SK-N-MC (cell line): ENCODE results near the gene DIMT1.
A peak's percentile ranks its signal among the peaks of the same experiment; 100 is the strongest.

Source experiments
- DNase-seq: peaks from one replicate; pipeline ENCODE4 v3.0.0-alpha.2; 2011; ENCODE audit warnings: low read depth, low spot score
- H3K27ac ChIP-seq: fragments of 200-600 bp; sonication (generic); 2 replicates; pipeline ENCODE4 v1.5.1; 2016; ENCODE audit warnings: mixed run types
- H3K36me3 ChIP-seq: fragments of 200-600 bp; sonication (generic); 2 replicates; pipeline ENCODE4 v1.6.1; 2017; ENCODE audit warnings: antibody characterized with exemption, low read length, mixed read lengths; ENCODE audit not compliant: insufficient read depth
- H3K4me3 ChIP-seq: fragments of 200-600 bp; sonication (generic); 2 replicates; pipeline ENCODE4 v1.5.1; 2016
- H3K9ac ChIP-seq: fragments of 200-600 bp; sonication (generic); 2 replicates; pipeline ENCODE4 v1.8.0; 2017; ENCODE audit warnings: mixed run types, mixed read lengths; ENCODE audit not compliant: insufficient read length
- H3K9me3 ChIP-seq: fragments of 200-600 bp; sonication (generic); 2 replicates; pipeline ENCODE4 v1.6.1; 2017; ENCODE audit warnings: low read depth, mild to moderate bottlenecking, antibody characterized with exemption, low read length, moderate library complexity, mixed read lengths
- EZH2 ChIP-seq: fragments of 200-600 bp; sonication (generic); IDR thresholded peaks from one replicate; pipeline ENCODE4 v1.6.1; 2017; ENCODE audit warnings: antibody characterized with exemption
- FOXP2 ChIP-seq: optimal IDR thresholded peaks from 2 replicates; pipeline ENCODE3; 2011; ENCODE audit warnings: mild to moderate bottlenecking, moderate library complexity; ENCODE audit not compliant: insufficient read depth; ENCODE audit errors: extremely low read length, control extremely low read depth
- POLR2AphosphoS5 ChIP-seq: IDR thresholded peaks from 2 replicates; pipeline ENCODE4 v1.6.1; 2012; ENCODE audit warnings: mild to moderate bottlenecking, low read depth, low read length, borderline replicate concordance

The DIMT1 gene

GRCh38 chr5:62348723-62349481, 54.8 kb downstream of the DIMT1 start:
- no peak for DNase-seq
- peak overlapping the region; percentile 22; the same call in 1 of the 2 replicates for H3K27ac ChIP-seq
- H3K36me3 ChIP-seq: peaks cover 41% of the 10 kb centered on the region
- H3K9ac ChIP-seq: no peak overlapping the region
- H3K9me3 ChIP-seq: no peaks in the 10 kb centered on the region
- TF ChIP-seq EZH2: no peak
- no peak for TF ChIP-seq FOXP2
- no peak for TF ChIP-seq POLR2AphosphoS5
- no peak overlapping the region for H3K4me3 ChIP-seq

GRCh38 chr5:62347928-62348327, 55.8 kb downstream of the DIMT1 start:
- peaks cover 37% of the 10 kb centered on the region for H3K36me3 ChIP-seq
- H3K4me3 ChIP-seq: no peak overlapping the region
- no peak for DNase-seq
- TF ChIP-seq FOXP2: no peak
- no peak for TF ChIP-seq EZH2
- no peak for TF ChIP-seq POLR2AphosphoS5
- no peaks in the 10 kb centered on the region for H3K9me3 ChIP-seq
- no peak overlapping the region for H3K27ac ChIP-seq
- H3K9ac ChIP-seq: no peak overlapping the region

- Histone ChIP-seq H3K4me3 (no peak overlapping the region), H3K9me3 (no peaks in the 10 kb centered on the region), H3K36me3 (peaks cover 31% of the 10 kb centered on the region), H3K9ac (no peak overlapping the region), H3K27ac (no peak overlapping the region)
- TF ChIP-seq EZH2 (no peak), POLR2AphosphoS5 (no peak), FOXP2 (no peak)
- no peak for DNase-seq
These were observed 57.0 kb downstream of the DIMT1 start for GRCh38 chr5:62346748-62347147.

- no peak for DNase-seq
- TF ChIP-seq POLR2AphosphoS5: no peak
- no peak for TF ChIP-seq FOXP2
- TF ChIP-seq EZH2: no peak
- no peak overlapping the region for H3K9ac ChIP-seq
- no peak overlapping the region for H3K27ac ChIP-seq
- peaks cover 14% of the 10 kb centered on the region for H3K36me3 ChIP-seq
- no peaks in the 10 kb centered on the region for H3K9me3 ChIP-seq
- H3K4me3 ChIP-seq: no peak overlapping the region
These were observed 60.3 kb downstream of the DIMT1 start for GRCh38 chr5:62343428-62343827.

- H3K9me3 ChIP-seq: no peaks in the 10 kb centered on the region
- H3K4me3 ChIP-seq: no peak overlapping the region
- H3K9ac ChIP-seq: no peak overlapping the region
- DNase-seq: no peak
- H3K27ac ChIP-seq: no peak overlapping the region
- no peak for TF ChIP-seq FOXP2
- TF ChIP-seq EZH2: no peak
- no peak for TF ChIP-seq POLR2AphosphoS5
- H3K36me3 ChIP-seq: peaks cover 6% of the 10 kb centered on the region; the same call in 1 of the 2 replicates
These were observed 61.2 kb downstream of the DIMT1 start for GRCh38 chr5:62342476-62342837.

- TF ChIP-seq FOXP2 (no peak), EZH2 (no peak), POLR2AphosphoS5 (no peak)
- H3K36me3 ChIP-seq: peaks cover 6% of the 10 kb centered on the region; the same call in 1 of the 2 replicates
- H3K4me3 ChIP-seq: no peak overlapping the region
- no peak overlapping the region for H3K27ac ChIP-seq
- DNase-seq: no peak
- H3K9me3 ChIP-seq: no peaks in the 10 kb centered on the region
- H3K9ac ChIP-seq: no peak overlapping the region
These were observed 61.8 kb downstream of the DIMT1 start for GRCh38 chr5:62341783-62342475.

- Histone ChIP-seq H3K9me3 (no peaks in the 10 kb centered on the region), H3K27ac (no peak overlapping the region)
These were observed 62.7 kb downstream of the DIMT1 start for GRCh38 chr5:62340979-62341378.

GRCh38 chr5:62340392-62340791, 63.3 kb downstream of the DIMT1 start:
- Histone ChIP-seq H3K9me3 (no peaks in the 10 kb centered on the region), H3K9ac (no peak overlapping the region), H3K27ac (no peak overlapping the region), H3K4me3 (no peak overlapping the region), H3K36me3 (peaks cover 6% of the 10 kb centered on the region; the same call in 1 of the 2 replicates)
- TF ChIP-seq EZH2 (no peak), POLR2AphosphoS5 (no peak), FOXP2 (no peak)
- no peak for DNase-seq

More at GRCh38 chr5:62340979-62341378, 62.7 kb downstream of the DIMT1 start:
- no peak for TF ChIP-seq FOXP2
- TF ChIP-seq POLR2AphosphoS5: no peak
- TF ChIP-seq EZH2: no peak
- Histone ChIP-seq H3K9ac (no peak overlapping the region), H3K36me3 (peaks cover 6% of the 10 kb centered on the region; the same call in 1 of the 2 replicates), H3K4me3 (no peak overlapping the region)
- DNase-seq: no peak
